ENCODE measurements around the gene ANKRD22. TPM values are rescaled to one million over a fixed set of nuclear protein-coding genes. Genes with fewer than 3 reads are reported as not detected.

ANKRD22 gene
- total RNA-seq, 1 experiment from 2014 or later: not detected

GRCh38 chr10:88794731-88795130 lies 56.9 kb downstream of the ANKRD22 start:
- Histone ChIP-seq H3K4me3 (ENCODE audit: low read depth, low read length, poor library complexity, severe bottlenecking) (no peak overlapping the region), H3K4me1 (ENCODE audit: insufficient read depth, low read length, poor library complexity, severe bottlenecking) (no peaks in the 10 kb centered on the region), H3K27ac (ENCODE audit: low read depth, low read length, poor library complexity, severe bottlenecking) (no peak overlapping the region), H3K36me3 (ENCODE audit: insufficient read depth, low read length, poor library complexity, severe bottlenecking) (no peaks in the 10 kb centered on the region), H3K27me3 (replicated peaks; ENCODE audit: insufficient read depth, low read depth, low read length, poor library complexity) (no peaks in the 10 kb centered on the region), H3K9me3 (ENCODE audit: low read depth, low read length, poor library complexity, severe bottlenecking) (no peaks in the 10 kb centered on the region)
- ChIA-PET CTCF (no interaction called here), POLR2A (ENCODE audit: low non-redundant PET) (no interaction called here)
- TF ChIP-seq EZH2 (IDR thresholded peaks at IDR 0.05; ENCODE audit: borderline replicate concordance, low read depth, low read length, poor library complexity, severe bottlenecking) (no peak), CTCF (conservative IDR thresholded peaks at IDR 0.05; ENCODE audit: low read depth, low read length) (no peak)
- DNase-seq (ENCODE audit: low spot score): no peak
- no TSS peak for BruUV-seq (replicated peaks)
- intact Hi-C loops (cut with micrococcal nuclease; ENCODE audit: unreplicated experiment): loop anchor here (5.0 kb wide), 1 partner anchor 107 kb away; no protein-coding TSS in a partner anchor

GRCh38 chr10:88793712-88794299 lies 57.8 kb downstream of the ANKRD22 start:
- peak; percentile 9 for DNase-seq (ENCODE audit: low spot score)
- ChIA-PET CTCF (interaction anchor here (0.6 kb wide), 1 partner anchor 230 kb away, joined by 4 read pairs; no protein-coding TSS in a partner anchor), POLR2A (ENCODE audit: low non-redundant PET) (no interaction called here)
- no peak for TF ChIP-seq CTCF (conservative IDR thresholded peaks at IDR 0.05; ENCODE audit: low read depth, low read length)
- TF ChIP-seq EZH2 (IDR thresholded peaks at IDR 0.05; ENCODE audit: borderline replicate concordance, low read depth, low read length, poor library complexity, severe bottlenecking): no peak
- H3K36me3 ChIP-seq (ENCODE audit: insufficient read depth, low read length, poor library complexity, severe bottlenecking): no peaks in the 10 kb centered on the region
- no peaks in the 10 kb centered on the region for H3K9me3 ChIP-seq (ENCODE audit: low read depth, low read length, poor library complexity, severe bottlenecking)
- H3K4me3 ChIP-seq (ENCODE audit: low read depth, low read length, poor library complexity, severe bottlenecking): no peak overlapping the region
- H3K27ac ChIP-seq (ENCODE audit: low read depth, low read length, poor library complexity, severe bottlenecking): no peak overlapping the region
- intact Hi-C loops (cut with micrococcal nuclease; ENCODE audit: unreplicated experiment): loop anchor here (5.0 kb wide), 1 partner anchor 107 kb away; no protein-coding TSS in a partner anchor
- BruUV-seq (replicated peaks): no TSS peak
- H3K27me3 ChIP-seq (replicated peaks; ENCODE audit: insufficient read depth, low read depth, low read length, poor library complexity): no peaks in the 10 kb centered on the region
- no peaks in the 10 kb centered on the region for H3K4me1 ChIP-seq (ENCODE audit: insufficient read depth, low read length, poor library complexity, severe bottlenecking)

GRCh38 chr10:88792661-88793060 lies 59.0 kb downstream of the ANKRD22 start:
- TF ChIP-seq CTCF (conservative IDR thresholded peaks at IDR 0.05; ENCODE audit: low read depth, low read length) (no peak), EZH2 (IDR thresholded peaks at IDR 0.05; ENCODE audit: borderline replicate concordance, low read depth, low read length, poor library complexity, severe bottlenecking) (no peak)
- POLR2A ChIA-PET (ENCODE audit: low non-redundant PET): interaction anchor here (0.6 kb wide), 1 partner anchor 22 kb away, joined by 3 read pairs; no protein-coding TSS in a partner anchor
- CTCF ChIA-PET: no interaction called here
- Histone ChIP-seq H3K27ac (ENCODE audit: low read depth, low read length, poor library complexity, severe bottlenecking) (no peak overlapping the region), H3K27me3 (replicated peaks; ENCODE audit: insufficient read depth, low read depth, low read length, poor library complexity) (no peaks in the 10 kb centered on the region), H3K4me3 (ENCODE audit: low read depth, low read length, poor library complexity, severe bottlenecking) (no peak overlapping the region), H3K36me3 (ENCODE audit: insufficient read depth, low read length, poor library complexity, severe bottlenecking) (no peaks in the 10 kb centered on the region), H3K9me3 (ENCODE audit: low read depth, low read length, poor library complexity, severe bottlenecking) (no peaks in the 10 kb centered on the region), H3K4me1 (ENCODE audit: insufficient read depth, low read length, poor library complexity, severe bottlenecking) (no peaks in the 10 kb centered on the region)
- no TSS peak for BruUV-seq (replicated peaks)
- intact Hi-C loops (cut with micrococcal nuclease; ENCODE audit: unreplicated experiment): loop anchor here (5.0 kb wide), 1 partner anchor 105 kb away; no protein-coding TSS in a partner anchor
- no peak for DNase-seq (ENCODE audit: low spot score)

Measured in A673 (cell line).